Measurements from ENCODE around the gene IL1RAPL2. TPM values are rescaled to one million over a fixed set of nuclear protein-coding genes. Genes with fewer than 3 reads are reported as not detected.

IL1RAPL2 gene
- total and polyA plus RNA-seq, 8 donors, result 0.13 to 1.1 (median 0.47) TPM; not detected in 2

GRCh38 chrX:105463473-105463872 lies 897.5 kb downstream of the IL1RAPL2 start:
- Histone ChIP-seq H3K4me1 (no peaks in the 10 kb centered on the region), H3K27ac (no peak overlapping the region), H3K9me3 (no peaks in the 10 kb centered on the region), H3K4me3 (no peak overlapping the region), H3K36me3 (no peaks in the 10 kb centered on the region), H3K27me3 (no peaks in the 10 kb centered on the region)
- ATAC-seq (no peak), DNase-seq (no peak)
- no peak for TF ChIP-seq CTCF (IDR thresholded peaks at IDR 0.05)
- intact Hi-C loops (cut with DNase I), result no loop called here

- no peaks in the 10 kb centered on the region for H3K36me3 ChIP-seq
- DNase-seq, result no peak
- H3K4me1 ChIP-seq, result no peaks in the 10 kb centered on the region
- TF ChIP-seq CTCF (IDR thresholded peaks at IDR 0.05), result no peak
- intact Hi-C loops (cut with DNase I), result no loop called here
- no peak overlapping the region for H3K27ac ChIP-seq
- H3K27me3 ChIP-seq, result no peaks in the 10 kb centered on the region
- H3K4me3 ChIP-seq, result no peak overlapping the region
- no peak for ATAC-seq
- no peaks in the 10 kb centered on the region for H3K9me3 ChIP-seq
These were observed 898.6 kb downstream of the IL1RAPL2 start for GRCh38 chrX:105464618-105465017.

GRCh38 chrX:105468741-105469140 lies 902.7 kb downstream of the IL1RAPL2 start:
- no peak for DNase-seq
- TF ChIP-seq CTCF (IDR thresholded peaks at IDR 0.05), result no peak
- no peaks in the 10 kb centered on the region for H3K4me1 ChIP-seq
- no peak for ATAC-seq
- no peaks in the 10 kb centered on the region for H3K27me3 ChIP-seq
- no peak overlapping the region for H3K27ac ChIP-seq
- H3K9me3 ChIP-seq, result no peaks in the 10 kb centered on the region
- H3K36me3 ChIP-seq, result no peaks in the 10 kb centered on the region
- intact Hi-C loops (cut with DNase I), result no loop called here
- H3K4me3 ChIP-seq, result no peak overlapping the region

GRCh38 chrX:105471597-105471996 lies 905.6 kb downstream of the IL1RAPL2 start:
- H3K36me3 ChIP-seq, result no peaks in the 10 kb centered on the region
- H3K4me1 ChIP-seq, result no peaks in the 10 kb centered on the region
- DNase-seq (no peak), ATAC-seq (no peak)
- no peak for TF ChIP-seq CTCF (IDR thresholded peaks at IDR 0.05)
- no peak overlapping the region for H3K27ac ChIP-seq
- intact Hi-C loops (cut with DNase I), result no loop called here
- no peak overlapping the region for H3K4me3 ChIP-seq
- no peaks in the 10 kb centered on the region for H3K27me3 ChIP-seq
- no peaks in the 10 kb centered on the region for H3K9me3 ChIP-seq

GRCh38 chrX:105475801-105476200 lies 909.8 kb downstream of the IL1RAPL2 start:
- Histone ChIP-seq H3K4me3 (no peak overlapping the region), H3K36me3 (no peaks in the 10 kb centered on the region), H3K9me3 (no peaks in the 10 kb centered on the region), H3K27me3 (no peaks in the 10 kb centered on the region), H3K27ac (no peak overlapping the region), H3K4me1 (no peaks in the 10 kb centered on the region)
- TF ChIP-seq CTCF (IDR thresholded peaks at IDR 0.05), result no peak
- intact Hi-C loops (cut with DNase I), result no loop called here
- no peak for DNase-seq
- no peak for ATAC-seq
